Lung microvascular endothelial cell (primary cell): ENCODE measurements around the gene PHACTR1. TPM values are rescaled to one million over a fixed set of nuclear protein-coding genes. Genes with fewer than 3 reads are reported as not detected.
A peak's percentile ranks its signal among the peaks of the same experiment; 100 is the strongest.

Experiments used
- DNase-seq, 2 donors: peaks; one replicate each; pipeline versions ENCODE4 v3.0.0 to v3.0.0-alpha.2; 2010; ENCODE audit warnings: low read depth in 2 of 2
- total RNA-seq: library from RNA; depleted of rRNA; stranded (reverse); fragments of >200 nt; gene quantifications from 2 replicates; pipeline ENCODE4 v1.2.1, GENCODE V29; 2014

Gene PHACTR1
- total RNA-seq, 1 donor from 2014 or later = 0.40 TPM

GRCh38 chr6:13188306-13188705, 471.7 kb downstream of the PHACTR1 start:
- DNase-seq = no peak

DNA sequence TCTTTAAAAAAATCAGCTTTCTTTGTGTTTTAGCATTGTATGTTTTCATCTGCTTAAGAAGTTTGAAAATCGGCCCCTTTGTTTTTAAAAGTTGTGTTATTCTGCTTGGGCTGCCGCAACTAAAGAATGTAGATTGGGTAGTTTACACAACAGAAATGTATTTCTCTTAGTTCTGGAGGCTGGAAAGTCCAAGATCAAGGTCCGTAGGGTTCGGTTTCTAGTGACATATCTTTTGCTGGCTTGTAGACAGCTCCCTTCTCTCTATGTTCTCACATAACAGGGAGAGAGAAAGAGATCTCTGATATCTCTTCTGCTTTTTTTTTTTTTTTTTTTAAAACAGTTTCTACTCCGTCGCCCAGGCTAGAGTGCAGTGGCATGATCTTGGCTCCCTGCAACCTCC, 473.1 kb downstream of the PHACTR1 start:
- DNase-seq = no peak

DNA sequence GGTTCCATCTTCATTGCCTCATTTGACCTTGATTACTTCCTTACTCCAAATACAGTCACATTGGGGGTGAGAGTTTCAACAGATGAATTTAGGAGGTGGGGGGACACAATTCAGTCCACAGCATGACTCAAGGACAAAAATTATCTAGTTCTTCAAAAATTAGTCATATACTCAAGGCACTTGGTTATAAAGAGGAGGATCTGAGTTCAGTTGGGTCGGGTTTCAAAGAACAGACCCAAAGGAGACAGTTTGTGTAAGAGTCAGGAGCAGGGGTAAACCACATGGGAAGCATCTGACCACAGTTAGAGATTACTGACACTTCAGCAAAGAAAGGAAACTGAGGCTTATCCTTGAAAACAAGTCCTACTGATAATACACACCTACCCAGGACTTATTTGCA, 473.8 kb downstream of the PHACTR1 start:
- DNase-seq = no peak

DNA sequence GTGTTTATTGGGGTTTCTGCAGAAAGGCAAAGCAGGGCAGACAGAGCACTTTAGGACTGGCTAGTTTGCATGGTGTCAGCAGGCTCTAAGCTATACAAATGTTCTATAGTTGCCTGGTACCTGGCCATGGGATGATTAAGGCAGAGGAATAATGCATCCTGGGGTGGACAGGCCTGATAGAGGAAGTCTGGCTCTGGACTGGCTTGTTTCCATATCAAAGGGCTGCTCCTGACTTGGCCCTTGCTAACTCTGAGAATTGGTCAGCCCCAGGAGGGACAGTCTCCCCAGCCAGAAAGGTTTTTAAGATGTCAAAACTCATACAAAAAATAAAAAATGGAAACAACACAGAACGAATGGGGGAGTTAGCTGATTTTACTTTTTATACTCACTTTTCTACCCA, 474.9 kb downstream of the PHACTR1 start:
- no peak for DNase-seq

GRCh38 chr6:13194852-13195251, 478.3 kb downstream of the PHACTR1 start:
- DNase-seq = peak; percentile 77 to 80

GRCh38 chr6:13195803-13196202, 479.2 kb downstream of the PHACTR1 start:
- no peak for DNase-seq

- DNase-seq = no peak
Observed at GRCh38 chr6:13198168-13198567, 481.6 kb downstream of the PHACTR1 start.

DNA sequence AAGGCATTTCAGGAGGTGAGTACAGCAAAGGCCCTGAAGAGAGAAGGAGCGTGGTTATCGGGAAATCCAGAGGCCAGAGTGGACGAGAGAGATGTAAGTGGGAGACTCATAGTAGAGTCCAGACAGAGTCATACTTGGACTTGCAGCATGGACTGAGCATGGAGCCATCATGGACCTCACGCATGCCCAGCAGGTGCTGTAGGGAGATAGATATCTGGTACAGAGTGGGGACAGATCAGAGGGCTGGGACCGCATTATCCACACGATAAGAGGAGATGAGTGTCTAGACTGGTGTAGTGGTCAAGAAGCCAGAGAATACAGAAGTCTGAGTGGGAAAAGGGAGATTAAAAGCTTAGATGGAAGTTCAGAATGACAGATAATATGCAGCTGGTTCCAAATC, 484.8 kb downstream of the PHACTR1 start:
- no peak for DNase-seq

GRCh38 chr6:13203145-13203544, 486.6 kb downstream of the PHACTR1 start:
- no peak for DNase-seq

DNA sequence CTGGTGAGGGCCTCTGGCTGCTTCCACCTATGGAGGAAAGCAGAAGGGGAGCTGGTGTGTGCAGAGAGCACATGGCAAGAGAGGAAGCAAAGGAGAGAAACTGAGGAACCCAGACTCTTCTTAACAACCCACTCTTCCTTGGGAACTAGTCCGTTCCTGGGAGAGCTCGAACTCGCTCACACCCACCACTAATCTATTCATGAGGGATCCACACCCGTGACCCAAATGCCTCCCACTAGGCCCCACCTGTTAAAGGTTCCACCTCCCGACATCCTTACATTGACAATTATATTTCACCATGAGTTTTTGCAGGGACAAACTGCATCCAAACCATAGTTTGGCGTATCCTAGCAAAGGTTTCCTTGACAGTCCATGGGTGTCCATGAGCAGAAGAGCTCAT, 488.5 kb downstream of the PHACTR1 start:
- no peak for DNase-seq

GRCh38 chr6:13212096-13212495, 495.5 kb downstream of the PHACTR1 start:
- DNase-seq = no peak

GRCh38 chr6:13212538-13212937, 496.0 kb downstream of the PHACTR1 start:
- no peak for DNase-seq

GRCh38 chr6:13215390-13215789, 498.8 kb downstream of the PHACTR1 start:
- no peak for DNase-seq

DNA sequence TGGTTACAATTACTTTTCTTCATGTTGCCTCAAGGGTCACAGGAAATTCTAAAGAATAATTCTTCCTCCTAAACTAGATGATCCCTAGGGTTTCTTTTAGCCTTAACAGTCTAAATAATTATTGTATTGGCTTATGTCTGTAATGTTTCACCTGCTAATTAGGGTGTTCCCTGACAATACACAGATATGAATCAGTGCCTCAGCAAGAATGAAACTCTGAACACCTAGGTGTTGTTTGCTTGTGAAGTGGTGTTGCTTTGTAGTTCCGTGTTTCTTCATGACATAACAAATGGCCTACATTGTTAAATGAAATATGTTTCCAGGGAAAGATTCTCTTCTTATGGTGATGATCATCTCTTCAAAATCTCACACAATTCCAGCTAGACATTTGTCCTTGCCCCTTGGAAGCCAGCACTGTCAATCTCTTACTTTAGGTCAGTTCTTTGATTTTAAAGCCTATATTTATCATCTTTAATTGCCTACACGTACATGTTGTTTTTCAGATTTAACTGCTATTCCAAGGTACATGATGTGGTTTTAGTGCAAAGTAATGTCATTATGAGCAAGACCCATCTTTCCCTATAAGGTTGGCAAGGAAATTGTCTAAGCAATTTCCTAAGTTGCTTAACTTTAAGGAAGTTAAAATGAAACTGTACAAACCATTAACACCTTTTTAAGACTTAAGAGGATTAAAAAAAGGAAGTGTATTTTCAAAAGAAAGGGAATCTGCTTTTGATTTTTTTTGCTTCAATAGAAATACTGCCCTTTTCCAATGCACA, 499.9 kb downstream of the PHACTR1 start:
- DNase-seq = no peak

DNA sequence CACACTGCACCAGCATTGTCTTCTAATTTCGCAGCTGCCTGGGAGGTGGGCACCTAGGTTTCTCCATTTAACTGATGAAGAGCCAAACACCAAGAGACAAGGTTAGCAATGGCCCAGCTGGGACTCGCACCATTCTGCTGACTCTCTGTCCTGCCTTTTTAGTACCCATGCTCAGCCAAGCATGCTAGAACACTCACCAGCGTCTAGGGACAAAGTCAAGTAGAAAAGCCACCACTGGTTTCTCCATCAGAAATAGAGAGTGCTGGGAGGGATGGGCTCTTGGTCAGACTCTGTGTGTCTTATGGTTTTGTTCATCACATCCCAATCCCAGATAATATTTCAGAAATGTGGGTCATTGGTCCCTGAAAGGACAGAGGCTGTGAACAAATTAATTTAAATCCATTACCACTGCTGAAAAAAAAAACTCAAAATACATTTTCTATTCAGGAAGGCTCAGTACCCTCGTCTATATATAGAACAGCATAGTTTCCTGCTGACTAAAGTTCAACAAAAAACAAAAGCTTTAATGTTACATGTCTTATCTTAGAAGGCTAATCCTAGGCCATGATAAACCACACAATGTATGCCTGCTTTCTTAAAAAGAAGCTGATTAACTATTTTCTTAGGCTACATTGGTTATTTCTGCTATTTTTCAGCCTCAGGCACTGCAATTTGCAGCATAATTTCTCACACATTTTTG, 500.8 kb downstream of the PHACTR1 start:
- DNase-seq = peak; percentile 32 to 41

- no peak for DNase-seq
Observed at GRCh38 chr6:13220266-13220665, 503.7 kb downstream of the PHACTR1 start.

DNA sequence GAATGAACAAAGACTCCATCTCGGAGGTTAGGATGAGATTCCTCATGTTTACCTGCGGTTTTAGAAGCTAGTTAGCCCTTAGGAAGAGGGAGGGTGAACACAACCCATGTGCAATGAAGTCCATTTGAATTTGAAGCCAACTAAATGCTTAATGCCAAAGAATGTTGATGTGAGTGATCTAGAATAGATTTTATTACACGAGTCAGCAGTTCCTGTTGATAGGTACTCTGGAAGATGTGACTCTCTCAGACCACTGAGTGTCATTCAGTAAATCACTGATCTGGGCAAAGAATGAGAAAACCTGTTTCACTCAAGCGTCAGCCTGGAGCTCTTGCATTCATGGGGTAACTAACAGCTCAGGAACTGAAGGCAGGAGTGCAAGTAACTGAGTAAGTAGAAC, 505.5 kb downstream of the PHACTR1 start:
- no peak for DNase-seq

DNA sequence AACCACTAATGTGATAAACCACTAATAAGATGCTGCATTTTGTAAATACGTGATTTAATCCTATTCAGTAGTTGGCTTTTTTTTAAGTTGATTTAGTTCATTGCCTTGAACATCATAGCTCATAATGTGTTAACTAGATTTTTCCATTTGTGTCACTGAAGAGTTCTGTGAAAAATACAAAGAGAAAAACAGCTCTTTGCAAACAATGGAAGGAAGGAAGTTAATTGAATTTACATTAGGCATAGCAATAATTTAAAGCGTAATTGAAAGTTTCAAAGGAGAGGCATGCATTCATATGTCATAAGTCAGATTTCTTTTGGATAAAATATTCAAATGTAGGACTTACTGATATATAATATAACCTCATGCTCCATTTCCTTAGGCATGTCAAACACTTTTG, 509.5 kb downstream of the PHACTR1 start:
- peak; percentile 69 to 79 for DNase-seq

DNA sequence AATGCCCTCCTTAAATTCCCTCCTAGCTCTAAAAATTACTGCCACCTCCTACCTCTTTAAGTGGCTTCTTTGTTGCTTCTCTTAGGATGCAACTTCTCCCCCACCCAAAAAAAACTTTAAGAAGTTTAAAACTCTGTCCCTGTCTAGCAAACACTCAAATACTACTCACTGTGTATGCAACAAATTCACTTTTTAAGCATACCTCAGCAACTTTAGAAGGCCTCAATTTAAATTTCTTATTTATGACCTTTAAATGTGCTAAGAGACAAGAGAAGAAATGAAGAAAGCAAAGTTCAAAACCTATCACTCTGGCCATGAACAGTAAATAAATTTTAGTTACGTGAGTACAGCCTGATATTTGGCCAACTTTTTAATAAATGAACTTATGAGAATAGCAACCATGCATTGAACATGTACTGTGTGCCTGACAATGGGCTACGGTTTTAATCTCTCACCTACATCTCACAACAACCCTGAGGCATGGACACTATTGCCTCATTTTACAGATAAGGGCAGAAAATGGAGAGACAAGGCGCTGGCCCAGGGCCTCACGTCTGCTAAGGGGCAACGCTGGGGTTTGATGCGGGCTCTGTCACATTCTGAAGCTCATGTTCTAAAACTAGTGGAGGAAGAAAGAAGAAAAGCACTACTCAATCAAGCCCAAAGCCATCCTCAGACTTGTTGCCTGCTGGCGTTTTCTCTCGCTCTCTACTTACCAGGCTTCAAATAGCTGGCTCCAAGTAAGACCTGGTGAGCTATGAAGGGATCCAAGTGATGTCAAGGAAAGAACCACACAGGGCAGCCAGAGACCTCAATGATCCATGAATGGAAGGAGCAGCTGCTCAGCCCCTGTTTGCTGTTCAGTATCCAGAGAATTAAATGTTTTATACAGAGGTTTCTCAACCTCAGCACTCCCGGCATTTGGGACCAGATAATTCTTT, 512.0 kb downstream of the PHACTR1 start:
- no peak for DNase-seq

DNA sequence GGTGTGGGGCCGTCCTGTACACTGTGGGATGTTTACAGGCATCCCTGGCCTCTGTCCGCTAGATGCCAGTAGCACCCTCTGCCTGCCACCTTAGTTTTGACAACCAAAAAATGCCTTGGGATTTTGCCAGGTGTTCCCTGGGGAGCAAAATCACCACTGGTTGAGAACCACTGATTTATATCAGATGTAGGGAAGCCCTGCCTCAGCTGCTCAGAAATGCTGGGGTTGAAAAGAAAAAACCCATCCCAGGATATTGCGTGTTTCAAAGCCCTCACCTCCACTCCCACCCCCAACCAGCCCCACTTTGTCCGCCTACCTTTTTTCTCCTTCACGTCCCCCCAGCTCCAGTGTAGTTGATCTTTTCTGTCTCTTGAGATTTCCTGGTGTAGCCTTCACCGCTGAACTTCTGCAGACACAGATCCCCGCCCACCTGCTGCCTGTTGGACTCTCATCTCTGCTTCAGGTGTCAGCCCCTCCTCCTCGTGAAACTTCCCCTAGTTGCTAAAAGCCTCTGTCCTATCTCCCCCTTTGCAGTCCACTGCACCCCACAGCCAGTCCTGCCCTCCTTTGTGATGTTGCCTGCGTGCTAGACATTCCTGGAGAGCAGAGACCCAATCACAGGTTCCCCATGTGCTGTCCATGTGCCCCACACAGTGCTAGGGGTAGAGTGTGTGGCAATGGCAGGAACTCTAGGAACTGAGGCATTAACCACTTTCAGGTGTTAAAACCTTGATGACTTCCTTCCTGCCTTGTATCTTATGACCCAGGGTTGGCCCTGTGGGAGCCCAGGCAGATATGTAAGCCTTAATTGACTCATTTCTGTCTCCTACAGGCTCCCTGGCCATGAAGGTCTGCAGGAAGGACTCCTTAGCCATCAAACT, 512.9 kb downstream of the PHACTR1 start:
- DNase-seq = no peak

- no peak for DNase-seq
Observed at GRCh38 chr6:13233106-13233505, 516.5 kb downstream of the PHACTR1 start.
